DND-41 (cell line): ENCODE data around the gene ZDHHC22.

Experiments used
- EZH2 ChIP-seq: IDR thresholded peaks from 3 replicates; pipeline ENCODE4 v1.6.1; 2012; ENCODE audit warnings: borderline replicate concordance, low read depth, mild to moderate bottlenecking, moderate library complexity, low read length, inconsistent platforms; ENCODE audit not compliant: severe bottlenecking
- TF ChIP-seq, protein P1 (sequence below): IDR thresholded peaks from 2 replicates; pipeline ENCODE4 v1.5.1; 2012; ENCODE audit warnings: borderline replicate concordance, low read length, moderate library complexity, mild to moderate bottlenecking; ENCODE audit not compliant: poor library complexity, severe bottlenecking; ENCODE audit errors: extremely low read depth

DNA sequence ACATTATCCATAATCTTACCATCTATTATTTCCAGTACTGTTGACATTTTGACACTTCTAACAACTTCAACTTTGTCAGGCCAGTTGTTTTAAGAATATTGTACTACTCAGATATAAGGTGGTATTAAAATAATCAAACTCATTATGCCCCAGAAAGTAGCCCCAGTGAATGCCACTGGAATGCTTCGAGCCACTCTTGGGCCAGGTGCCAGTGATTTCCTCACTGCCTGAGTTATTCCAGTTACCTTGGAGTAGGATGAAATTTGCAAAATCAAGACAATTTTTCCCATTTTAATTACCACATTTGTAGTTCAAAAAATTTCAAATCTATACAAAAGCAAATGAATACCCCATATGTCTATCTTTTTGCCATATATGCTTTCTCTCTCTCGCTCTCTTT is 34.4 kb downstream of the ZDHHC22 start:
- TF ChIP-seq, protein P1, sequence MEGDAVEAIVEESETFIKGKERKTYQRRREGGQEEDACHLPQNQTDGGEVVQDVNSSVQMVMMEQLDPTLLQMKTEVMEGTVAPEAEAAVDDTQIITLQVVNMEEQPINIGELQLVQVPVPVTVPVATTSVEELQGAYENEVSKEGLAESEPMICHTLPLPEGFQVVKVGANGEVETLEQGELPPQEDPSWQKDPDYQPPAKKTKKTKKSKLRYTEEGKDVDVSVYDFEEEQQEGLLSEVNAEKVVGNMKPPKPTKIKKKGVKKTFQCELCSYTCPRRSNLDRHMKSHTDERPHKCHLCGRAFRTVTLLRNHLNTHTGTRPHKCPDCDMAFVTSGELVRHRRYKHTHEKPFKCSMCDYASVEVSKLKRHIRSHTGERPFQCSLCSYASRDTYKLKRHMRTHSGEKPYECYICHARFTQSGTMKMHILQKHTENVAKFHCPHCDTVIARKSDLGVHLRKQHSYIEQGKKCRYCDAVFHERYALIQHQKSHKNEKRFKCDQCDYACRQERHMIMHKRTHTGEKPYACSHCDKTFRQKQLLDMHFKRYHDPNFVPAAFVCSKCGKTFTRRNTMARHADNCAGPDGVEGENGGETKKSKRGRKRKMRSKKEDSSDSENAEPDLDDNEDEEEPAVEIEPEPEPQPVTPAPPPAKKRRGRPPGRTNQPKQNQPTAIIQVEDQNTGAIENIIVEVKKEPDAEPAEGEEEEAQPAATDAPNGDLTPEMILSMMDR: no peak
- TF ChIP-seq EZH2: no peak
